Upper lobe of left lung (tissue), 4 donors: Measurements from ENCODE around the gene ATG10.

Source experiments
- POLR2A ChIP-seq, 4 donors: fragments of 450-650 bp; IDR thresholded peaks; one replicate each; pipeline ENCODE4 v1.5.1; 2016 to 2017; ENCODE audit warnings: antibody characterized with exemption in 4 of 4, mild to moderate bottlenecking in 2 of 4
- TF ChIP-seq, protein P1 (sequence below), 6 experiments: fragments of 450-650 bp in 4 of 6; fragments of 200-600 bp in 2 of 6; sonication (generic) in 2 of 6; IDR thresholded peaks; one replicate each; pipeline ENCODE4 v1.5.1; 2016 to 2019; ENCODE audit warnings: antibody characterized with exemption in 6 of 6

GRCh38 chr5:82054004-82054710, 82.3 kb downstream of the ATG10 start:
- TF ChIP-seq POLR2A (IDR thresholded peaks at IDR 0.05) = no peak
- TF ChIP-seq, protein P1, sequence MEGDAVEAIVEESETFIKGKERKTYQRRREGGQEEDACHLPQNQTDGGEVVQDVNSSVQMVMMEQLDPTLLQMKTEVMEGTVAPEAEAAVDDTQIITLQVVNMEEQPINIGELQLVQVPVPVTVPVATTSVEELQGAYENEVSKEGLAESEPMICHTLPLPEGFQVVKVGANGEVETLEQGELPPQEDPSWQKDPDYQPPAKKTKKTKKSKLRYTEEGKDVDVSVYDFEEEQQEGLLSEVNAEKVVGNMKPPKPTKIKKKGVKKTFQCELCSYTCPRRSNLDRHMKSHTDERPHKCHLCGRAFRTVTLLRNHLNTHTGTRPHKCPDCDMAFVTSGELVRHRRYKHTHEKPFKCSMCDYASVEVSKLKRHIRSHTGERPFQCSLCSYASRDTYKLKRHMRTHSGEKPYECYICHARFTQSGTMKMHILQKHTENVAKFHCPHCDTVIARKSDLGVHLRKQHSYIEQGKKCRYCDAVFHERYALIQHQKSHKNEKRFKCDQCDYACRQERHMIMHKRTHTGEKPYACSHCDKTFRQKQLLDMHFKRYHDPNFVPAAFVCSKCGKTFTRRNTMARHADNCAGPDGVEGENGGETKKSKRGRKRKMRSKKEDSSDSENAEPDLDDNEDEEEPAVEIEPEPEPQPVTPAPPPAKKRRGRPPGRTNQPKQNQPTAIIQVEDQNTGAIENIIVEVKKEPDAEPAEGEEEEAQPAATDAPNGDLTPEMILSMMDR (IDR thresholded peaks at IDR 0.05) = no peak
